Loucy (cell line): ENCODE results near the gene PBX1.

Experiments
- EZH2phosphoT487 ChIP-seq: fragments of 200-600 bp; IDR thresholded peaks from 2 replicates; pipeline ENCODE4 v1.6.1; 2018; ENCODE audit warnings: antibody characterized with exemption, mild to moderate bottlenecking, moderate library complexity, borderline replicate concordance
- TF ChIP-seq, protein P1 (sequence below): fragments of 200-600 bp; sonication (generic); conservative IDR thresholded peaks from 2 replicates; pipeline ENCODE4 v1.5.1; 2014; ENCODE audit warnings: mild to moderate bottlenecking, antibody characterized with exemption, low read length

DNA sequence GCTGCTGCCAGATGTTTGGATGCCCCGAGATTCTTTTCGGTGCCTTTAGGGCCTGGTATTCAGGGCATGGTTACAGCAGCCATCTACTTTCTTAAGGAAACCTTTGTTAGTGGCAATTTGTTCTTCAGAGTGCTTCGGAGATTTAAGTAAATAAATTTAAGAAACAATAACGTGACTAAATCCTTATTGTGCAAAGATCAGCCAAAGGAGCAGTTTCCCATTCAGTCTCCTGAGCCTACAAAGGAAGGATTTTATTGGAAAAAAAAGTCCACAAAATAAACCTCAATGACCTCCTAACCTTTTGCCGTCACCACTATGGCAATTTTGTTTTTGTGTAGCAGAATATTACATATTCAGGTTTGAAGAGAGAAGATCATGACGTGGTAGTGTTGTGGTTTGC is 231.1 kb downstream of the PBX1 start:
- TF ChIP-seq, protein P1, sequence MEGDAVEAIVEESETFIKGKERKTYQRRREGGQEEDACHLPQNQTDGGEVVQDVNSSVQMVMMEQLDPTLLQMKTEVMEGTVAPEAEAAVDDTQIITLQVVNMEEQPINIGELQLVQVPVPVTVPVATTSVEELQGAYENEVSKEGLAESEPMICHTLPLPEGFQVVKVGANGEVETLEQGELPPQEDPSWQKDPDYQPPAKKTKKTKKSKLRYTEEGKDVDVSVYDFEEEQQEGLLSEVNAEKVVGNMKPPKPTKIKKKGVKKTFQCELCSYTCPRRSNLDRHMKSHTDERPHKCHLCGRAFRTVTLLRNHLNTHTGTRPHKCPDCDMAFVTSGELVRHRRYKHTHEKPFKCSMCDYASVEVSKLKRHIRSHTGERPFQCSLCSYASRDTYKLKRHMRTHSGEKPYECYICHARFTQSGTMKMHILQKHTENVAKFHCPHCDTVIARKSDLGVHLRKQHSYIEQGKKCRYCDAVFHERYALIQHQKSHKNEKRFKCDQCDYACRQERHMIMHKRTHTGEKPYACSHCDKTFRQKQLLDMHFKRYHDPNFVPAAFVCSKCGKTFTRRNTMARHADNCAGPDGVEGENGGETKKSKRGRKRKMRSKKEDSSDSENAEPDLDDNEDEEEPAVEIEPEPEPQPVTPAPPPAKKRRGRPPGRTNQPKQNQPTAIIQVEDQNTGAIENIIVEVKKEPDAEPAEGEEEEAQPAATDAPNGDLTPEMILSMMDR = no peak
- TF ChIP-seq EZH2phosphoT487 = no peak
